ENCODE results near the gene CCNL2. TPM values are rescaled to one million over a fixed set of nuclear protein-coding genes. Genes with fewer than 3 reads are reported as not detected.
"Not testable (repeated sequence)": the region's sequence is repeated elsewhere in the genome, so short reads cannot be mapped to it uniquely, and the experiment has no call there.

CCNL2 gene
- polyA plus RNA-seq, 1 donor: 353 TPM

DNA sequence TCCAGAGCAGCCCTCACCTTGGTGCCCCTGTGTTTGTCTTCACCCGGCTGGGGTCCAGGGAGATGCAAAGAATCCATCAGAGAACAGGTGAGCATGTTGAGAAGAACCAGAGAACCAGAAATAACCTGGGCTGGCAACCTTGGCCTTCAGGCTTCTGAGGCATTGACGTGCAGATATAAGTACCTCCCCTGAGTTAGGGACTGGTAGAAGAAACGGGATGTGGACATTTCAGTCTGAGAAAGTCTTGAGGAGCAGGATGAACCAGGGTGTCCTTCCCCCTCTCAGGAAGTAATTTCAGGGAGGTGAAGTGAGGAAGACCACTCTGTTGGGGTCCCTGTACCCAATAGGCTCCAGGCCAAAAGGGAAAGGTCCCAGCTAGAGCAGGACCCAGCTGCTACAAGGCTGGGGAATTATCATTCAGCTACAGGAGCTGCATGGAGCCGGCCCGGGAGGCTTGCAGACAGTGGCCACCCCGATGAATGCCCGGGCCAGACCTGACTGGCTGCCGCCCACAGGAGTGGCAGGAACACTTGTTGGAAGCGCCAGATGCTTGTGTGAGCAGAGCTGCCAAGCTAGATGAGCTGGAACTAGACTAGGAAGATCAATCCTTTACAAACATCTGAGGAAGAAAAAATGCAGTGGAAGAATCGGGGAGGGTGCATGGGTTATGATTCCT is 22.4 kb downstream of the CCNL2 start:
- no peak for DNase-seq

DNA sequence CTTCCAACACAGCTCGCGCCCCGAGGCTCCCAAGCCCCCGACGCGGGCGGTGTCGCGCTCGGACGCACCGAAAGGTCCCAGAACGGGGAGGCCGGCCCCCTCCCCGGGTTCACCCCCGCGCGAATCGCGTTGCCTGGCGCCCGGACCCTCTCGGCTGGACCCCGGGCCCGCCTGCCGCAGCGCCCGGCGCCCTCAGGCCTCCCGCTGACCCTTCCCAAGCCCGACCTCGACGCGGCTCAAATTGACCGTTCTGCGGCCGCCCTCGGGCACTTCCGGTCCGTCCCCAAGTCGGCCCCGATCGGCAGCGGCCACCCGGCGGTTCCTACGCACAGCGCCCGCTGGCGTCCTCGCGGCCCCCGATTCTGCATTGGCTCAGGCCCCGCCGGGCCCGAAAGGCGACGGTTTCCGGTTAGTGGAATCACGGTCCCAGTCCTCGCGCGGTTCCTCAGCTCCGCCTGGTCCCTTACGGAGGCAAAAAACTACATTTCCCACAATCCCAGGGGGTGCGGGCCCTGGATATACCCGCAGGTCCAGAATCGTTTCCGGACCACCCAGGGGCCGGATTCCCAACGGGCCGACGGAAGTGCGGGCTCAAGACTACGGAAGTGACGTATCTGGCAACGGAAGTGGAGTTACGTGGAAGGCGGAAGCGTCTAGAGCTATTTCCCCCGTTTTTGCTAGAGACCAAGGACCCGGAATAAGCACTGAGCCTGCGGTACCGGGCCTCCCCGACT is 24.0 kb downstream of the CCNL2 start, which contains the start of gene AURKAIP1:
TSS of gene AURKAIP1 (minus strand) at position 279 of the 734 bp plus-strand sequence. CDS start 451 bp downstream, outside the sequence.
- peak; percentile 100 for DNase-seq

DNA sequence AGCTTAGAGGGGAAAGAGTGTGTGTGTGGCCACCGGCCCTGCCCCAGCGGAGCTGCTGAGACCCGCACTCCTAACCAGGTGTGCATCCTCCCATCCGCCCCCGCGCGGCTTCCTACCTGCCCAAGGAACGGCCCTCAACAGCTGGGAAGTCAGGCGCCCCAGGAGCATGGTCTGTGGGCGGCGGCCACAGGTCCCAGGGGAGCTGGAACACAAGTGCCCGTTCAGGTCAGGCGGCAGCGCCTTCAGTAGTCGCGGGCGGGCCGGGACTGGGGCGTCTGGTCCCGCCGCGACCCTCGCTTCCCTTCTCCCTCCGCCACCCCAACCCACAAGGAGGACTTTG is 24.6 kb downstream of the CCNL2 start:
- DNase-seq: no peak

DNA sequence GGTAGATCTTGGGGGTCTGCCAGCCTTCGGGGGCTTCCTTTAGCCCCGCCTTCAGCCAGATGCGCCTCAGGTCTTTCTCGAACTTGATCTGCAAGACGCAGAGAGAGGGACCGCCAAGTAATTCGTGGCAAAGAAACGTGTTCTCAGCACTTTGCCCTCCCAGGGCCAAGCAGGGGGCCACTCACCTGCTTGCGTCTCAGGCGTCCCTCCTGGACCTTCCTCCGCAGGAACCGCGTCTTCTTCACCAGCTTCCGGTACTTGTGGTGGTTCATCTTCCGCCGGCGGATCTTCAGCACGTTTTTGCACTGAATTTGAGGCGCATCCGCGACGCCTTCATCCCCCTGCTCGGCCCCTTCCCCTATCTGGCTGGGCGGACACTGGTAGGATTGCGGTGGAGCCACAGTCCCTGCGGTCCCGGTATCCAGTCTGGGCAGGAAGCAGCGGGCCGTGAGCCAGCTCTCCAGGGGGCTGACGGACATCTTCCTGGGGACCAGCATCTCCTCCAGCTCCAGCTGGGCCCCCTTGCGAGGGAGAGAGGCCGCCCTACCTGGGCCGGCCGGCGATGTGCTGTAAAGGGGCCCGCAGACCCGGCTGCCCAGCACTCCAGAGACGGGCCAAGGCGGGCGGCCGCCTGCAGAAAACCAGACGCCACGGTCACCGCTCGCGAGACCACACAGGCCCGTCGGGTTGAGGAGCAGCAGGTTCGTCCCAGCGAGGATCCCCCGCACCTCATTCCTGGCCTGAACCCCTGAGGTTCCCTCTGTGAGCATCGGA is 25.1 kb downstream of the CCNL2 start:
- DNase-seq: no peak

DNA sequence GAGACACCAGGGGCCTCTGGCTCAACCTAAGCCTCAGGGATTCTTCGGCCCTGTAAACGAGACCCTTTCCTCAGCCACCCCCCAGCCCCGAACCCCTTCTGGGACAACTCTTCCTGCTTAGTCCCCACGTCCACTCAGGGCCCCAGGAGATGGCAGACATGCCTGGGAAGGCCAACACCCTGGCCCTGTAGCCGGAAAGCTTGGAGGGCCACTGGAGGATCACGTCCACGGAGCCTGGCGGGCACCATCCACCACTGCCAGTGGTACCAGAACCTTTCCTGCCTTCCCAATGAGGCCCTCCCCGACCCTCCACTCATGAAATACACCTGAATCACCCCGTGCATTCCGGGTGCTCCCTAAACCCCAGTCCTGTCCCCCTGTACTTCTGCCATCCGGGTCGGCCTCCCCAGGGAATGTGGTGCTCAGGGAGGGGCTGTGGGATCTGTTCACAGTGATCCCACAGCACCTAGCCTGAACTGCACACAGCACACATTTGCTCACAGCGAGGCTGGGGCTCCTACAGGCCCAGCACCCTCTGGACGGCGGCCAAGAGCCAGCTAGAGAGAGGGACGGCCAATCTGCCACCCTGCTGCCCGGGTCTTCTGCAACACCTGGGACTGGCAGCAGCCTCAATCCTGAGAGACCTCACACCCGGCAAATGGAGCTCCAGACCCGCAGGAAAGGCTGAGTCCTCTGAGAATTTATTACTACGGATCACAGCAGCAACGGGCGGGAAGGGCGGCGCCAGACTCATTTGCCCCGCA is 25.9 kb downstream of the CCNL2 start:
- DNase-seq: no peak

DNA sequence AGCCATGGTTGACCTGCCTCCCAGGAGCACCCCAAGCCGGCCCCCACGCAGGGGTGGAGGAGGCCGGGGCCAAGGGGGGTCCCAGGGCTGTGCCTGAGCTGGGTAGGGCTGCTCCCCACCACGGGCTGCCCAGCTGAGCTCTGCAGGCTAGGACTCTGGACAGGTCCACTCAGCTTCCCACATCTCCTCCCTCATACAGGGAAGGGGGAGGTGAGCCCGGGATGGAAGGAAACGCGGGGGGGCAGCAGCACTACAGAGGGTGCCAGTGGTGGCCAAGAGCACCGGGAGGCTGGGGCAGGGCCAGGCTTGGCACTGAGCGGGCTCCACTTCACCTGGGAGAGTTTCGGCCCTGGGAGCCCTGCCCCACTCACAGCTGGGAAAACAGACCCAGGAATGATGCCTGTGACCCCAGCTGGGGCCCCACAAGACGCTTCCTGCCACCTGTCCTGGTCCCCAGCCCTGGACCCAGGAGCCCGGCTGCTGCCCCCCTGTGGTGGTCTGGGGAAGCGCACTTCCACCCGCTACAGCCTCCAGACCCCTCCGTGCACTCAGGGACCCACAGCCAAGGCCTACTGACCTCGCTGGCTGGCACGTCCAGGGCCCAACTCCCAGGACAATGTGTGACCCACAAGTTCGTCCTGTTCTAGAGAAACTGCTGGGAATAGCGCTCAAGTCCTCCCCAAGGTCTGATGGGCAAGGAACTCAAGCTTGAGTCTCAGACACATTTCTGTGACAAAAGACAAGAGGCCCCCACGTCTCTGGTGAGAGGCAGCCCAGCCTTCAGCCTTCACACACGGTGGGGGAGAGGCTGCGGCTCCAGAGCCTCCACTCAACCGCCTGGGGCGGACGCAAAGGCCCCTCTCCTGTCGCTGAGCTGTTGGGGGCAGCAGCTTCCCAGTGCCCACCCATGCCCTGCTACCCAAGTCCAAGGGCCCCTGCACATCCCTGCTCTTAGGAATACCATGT is 27.1 kb downstream of the CCNL2 start:
- DNase-seq: no peak

DNA sequence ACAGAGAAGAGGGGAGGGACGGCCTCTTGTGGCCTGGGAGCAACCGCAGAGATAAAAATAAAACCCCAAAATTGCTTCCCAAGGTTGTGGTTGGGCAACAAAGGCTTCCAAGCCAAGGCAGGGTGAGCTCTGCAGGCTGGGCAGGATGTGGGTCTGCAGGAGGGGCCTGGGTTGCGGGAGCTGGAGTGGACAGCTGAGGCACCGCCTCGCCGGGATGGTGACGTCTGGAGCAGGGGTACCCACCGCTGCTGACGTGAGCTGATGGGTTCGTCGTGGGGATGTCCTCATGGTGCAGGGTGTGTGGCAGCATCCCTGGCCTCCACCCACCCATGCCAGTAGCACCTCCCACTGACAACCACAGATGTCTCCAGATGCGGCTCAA is 27.8 kb downstream of the CCNL2 start:
- no peak for DNase-seq

DNA sequence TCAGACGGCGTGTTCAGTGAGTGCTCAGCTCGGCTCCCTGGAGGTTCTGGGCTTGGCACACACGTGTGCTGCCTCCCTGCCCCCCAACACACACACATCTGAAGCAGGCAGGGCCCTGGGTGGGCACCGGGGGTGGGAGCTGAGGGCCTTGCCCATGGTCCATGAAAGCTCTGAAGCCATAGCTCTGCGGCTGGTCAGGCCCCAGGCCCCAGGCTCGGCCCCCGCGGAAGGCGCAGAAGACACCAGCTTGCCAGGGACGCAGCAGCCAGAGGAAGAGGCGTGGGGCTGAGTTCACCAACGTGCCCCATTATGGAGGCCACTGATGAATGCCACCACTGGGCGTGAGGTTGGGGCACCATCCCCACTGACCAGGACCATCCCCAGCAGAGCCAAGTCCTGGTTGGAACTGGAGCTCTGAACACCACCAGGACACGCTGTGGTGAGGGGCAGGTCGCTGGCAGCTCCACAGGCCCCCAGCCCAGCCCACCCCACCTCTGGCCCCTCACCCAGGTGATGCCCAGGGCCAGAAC is 28.3 kb downstream of the CCNL2 start:
- no peak for DNase-seq

DNA sequence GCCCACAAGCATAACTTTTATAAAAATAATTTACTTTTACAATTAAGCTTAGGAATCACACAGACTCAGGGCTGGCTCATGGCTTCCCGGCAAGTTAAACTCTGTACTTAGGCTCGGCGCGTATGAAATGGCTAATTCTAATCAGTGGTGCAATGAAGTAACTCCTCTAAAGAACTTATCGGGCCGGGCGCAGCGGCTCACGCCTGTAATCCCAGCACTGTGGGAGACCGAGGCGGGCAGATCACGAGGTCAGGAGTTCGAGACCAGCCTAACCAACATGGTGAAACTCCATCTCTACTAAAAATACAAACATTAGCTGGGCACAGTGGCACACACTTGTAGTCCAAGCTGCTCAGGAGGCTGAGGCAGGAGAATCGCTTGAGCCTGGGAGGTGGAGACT is 29.0 kb downstream of the CCNL2 start:
- DNase-seq: not testable (repeated sequence)

DNA sequence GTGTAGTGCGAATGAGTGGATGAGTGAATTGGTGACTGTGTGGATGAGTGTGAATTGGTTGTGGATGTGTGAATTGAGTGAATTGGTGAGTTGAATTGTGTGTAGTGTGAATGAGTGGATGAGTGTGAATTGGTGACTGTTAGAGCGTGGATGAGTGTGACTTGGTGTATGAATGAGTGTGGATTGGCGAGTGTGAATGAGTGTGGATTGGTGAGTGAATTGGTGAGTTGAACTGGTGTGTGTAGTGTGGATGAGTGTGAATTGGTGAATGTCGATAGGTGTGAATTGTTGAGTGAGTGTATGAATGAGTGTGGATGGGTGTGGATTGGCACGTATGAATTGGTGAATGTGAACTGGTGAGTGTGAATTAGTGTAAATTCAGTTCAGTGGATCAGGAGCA is 31.8 kb downstream of the CCNL2 start:
- DNase-seq: no peak

DNA sequence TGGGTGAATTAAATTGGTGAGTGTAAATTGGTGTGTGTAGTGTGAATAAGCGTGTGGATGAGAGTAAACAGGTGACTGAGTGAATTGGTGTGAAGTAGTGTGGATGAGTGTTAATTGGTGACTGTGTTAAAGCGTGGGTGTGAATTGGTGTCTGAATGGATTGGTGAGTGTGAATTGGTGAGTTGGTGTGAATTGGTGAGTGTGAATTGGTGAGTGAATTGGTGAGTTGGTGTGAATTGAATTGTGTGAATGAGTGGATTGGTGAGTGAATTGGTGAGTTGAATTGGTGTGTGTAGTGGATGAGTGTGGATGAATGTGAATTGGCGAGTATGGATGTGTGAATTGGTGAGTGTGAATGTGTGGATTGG is 32.5 kb downstream of the CCNL2 start:
- no peak for DNase-seq

DNA sequence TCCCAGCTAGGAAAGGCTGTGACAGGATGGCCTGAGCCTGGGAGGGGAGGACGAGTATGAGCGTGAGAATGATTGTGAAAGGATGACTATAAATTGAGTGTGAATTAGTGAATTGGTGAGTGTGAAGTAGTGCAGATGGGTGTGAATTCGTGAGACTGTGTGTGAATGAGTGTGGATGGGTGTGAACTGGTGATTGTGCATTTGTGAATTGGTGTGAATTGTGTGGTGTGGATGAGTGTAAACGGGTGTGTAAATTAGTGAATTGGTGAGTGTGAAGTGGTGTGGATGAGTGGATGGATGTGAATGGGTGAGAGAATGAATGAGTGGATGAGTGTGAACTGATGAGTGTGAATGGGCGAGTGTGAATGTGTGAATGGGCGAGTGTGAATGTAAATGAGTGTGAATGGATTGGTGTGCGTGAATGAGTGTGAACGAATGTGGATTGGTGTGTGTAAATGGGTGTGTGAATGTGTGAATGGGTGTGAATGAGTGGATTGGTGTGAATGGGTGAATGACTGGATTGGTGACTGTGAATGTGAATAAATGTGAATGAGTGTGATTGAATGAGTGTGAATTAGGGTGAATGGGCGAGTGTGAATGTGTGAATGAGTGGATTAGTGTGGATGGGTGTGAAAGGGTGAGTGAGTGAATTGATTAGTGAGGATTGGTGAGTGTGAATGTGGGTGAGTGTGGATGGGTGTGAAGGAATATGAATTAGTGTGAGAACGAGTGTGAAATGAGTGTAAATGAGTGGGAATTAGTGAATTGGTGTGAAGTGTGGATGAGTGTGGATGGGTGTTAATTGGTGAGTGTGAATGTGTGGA is 33.0 kb downstream of the CCNL2 start:
- DNase-seq: no peak

DNA sequence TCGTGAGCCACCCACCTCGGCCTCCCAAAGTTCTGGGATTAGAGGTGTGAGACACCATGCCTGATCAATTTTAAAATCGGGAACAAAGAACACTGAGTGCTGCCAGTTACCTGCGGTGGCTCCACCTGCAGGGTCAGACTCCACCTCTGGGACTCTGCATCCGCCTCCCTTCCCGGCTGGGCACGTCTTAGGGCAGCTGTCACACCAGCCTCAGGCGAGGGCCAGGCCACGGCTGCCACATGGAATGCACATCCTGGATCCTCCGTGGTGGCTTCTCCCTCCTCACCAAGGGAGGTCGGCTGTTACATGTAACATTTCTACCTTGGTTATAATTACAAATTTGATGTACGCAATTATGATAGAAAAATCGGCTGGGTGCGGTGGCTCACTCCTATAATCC is 34.9 kb downstream of the CCNL2 start:
- no peak for DNase-seq

DNA sequence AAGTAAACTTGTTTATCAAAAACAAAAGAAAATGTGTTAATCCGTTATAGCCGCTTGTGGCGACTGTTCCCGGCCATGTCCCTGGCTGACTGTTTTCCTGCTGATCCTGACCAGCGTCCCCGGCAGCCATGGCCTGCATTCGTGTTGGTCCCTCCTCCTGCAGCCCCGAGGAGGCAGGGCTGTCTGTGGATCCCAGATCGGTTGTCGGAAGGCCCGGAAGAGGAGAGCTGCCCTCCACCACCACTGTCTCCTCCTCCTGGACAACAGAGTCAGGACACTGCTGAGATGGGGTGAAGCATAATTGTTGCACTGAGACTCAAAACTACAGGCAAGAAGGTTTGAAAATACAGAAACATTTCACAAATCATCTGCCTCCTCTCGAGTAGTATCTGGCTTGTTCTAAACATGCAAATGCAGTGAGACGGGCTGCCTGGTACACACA is 37.1 kb downstream of the CCNL2 start:
- no peak for DNase-seq

DNA sequence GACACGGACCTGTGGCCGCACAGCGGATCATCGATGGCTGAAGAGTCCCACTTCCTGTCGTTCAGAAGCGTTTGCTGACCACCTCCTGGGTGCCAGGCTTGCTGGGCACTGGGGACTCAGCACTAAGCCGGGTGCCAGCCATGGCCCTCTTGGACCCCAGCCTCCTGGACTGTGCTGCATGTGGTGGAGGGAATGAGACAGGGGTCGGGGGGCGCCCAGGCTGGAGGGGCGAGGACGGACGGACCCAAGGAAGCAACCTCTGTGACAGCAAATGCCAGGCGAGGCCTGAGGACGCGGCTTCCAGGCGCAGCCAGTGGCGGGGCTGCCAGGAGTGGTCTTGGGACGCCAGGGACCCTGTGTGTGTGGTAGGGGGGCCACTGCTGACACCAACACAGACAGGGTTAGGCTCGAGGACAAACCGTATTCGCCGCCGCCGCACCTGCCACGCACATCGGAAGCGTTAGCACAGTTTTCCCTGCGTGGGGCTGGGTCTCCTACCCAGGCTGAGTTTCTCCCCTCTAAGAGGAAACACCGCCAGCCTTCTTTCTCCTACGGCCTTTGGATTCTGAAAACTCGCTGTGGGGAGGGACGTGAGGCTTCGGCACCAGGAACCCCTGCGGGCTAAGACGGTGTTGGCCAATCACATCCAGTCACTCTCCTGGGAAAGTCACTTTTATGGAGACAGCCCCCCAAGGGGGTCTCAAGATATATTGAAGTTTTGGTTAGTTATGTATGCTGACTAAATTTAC is 37.7 kb downstream of the CCNL2 start:
- DNase-seq: no peak

DNA sequence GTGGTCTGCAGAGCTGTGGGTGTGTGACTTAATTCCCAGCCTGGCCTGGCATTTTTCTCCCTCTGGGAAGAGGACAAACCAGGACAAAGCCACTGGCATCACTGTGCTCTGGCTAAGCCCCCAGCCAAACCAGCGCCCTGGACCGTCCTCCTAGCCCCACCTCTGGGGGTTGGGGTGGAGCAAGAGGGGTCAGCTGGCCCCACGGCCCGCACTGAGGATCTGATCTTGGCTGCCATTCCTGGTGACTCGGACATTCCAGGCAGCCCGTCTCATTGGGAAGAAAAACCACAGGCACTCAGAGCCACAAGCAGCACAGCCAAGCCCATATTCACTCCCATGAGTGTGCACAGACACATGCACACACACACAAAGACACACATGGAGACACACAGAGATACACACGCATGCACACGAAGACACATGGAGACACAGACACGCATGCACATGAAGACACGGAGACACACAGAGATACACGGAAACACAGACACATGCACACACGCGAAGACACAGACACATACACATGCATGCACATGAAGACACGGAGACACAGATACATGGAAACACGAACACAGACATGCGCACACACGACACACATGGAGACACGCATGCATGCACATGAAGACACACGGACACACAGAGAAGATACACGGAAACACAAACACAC is 38.5 kb downstream of the CCNL2 start:
- DNase-seq: no peak

DNA sequence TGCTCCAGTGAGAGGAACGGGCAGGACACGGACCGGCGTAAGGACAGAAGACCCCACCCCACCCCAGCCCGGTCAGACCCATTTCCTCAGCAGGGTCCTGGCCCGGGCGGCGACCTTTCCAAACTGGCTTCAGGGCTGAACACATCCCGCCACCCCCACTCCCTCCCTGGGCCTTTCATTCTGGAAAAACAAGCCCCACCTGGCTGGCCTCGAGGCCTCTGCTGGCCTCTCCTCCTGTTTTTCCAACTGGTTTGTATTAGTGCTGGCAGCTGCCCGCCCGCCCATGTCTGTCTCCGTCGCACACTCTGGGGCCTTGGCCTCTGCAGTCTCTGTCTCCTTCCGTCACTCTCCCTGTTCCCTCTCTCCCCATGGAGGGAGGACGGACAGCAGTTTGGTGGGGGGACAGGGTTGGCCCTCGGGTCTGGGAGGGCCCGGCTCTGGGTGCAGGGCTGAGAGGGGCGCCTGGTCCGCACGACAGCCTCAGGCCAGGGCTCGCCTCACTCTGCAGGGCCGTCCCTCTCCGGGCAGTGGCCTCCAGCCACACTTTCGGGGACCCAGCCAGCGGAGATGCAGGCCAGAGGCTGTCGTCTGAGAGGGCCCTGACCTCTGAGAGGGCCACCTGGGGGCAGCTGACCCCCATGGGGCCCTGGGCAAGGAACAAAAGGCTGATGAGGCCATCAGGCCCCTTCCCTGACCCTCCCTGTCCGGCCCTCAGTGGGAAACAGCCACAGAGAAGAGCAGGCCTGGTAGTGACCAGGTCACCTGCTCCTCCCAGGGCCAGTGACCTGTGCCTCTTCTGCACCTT is 39.3 kb downstream of the CCNL2 start:
- no peak for DNase-seq

DNA sequence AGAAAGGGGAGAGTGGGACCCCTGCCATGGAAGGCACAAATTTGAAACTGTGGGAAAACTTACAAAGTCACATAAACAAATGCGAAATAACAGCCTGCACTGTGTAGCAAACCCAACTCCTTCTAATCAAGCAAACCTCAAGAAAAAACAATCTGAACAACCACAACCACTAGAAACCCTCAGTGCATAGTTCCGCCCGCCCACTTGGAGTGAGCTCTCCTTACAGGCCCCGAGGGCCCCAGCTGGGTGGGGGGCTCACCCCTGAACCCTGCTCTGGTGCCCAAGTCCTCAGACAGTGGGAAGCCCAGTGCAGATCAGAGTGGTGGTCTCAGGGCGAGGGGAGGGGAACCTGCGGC is 39.8 kb downstream of the CCNL2 start:
- no peak for DNase-seq

All from left kidney (tissue), 2 donors.